Panc1 (cell line): Measurements from ENCODE around the gene TFG.

Experiments
- POLR2AphosphoS5 ChIP-seq: IDR thresholded peaks from 2 replicates; pipeline ENCODE4 v1.6.1; 2012; ENCODE audit warnings: mild to moderate bottlenecking, low read depth, low read length, moderate library complexity
- TCF7L2 ChIP-seq: IDR thresholded peaks from 2 replicates; pipeline ENCODE4 v1.6.1; 2011; ENCODE audit warnings: mild to moderate bottlenecking, low read depth, low read length, inconsistent platforms
- TF ChIP-seq, protein P1 (sequence below): fragments of 450-650 bp; IDR thresholded peaks from 2 replicates; pipeline ENCODE4 v1.5.1; 2017; ENCODE audit warnings: mild to moderate bottlenecking
- TF ChIP-seq, protein P2 (sequence below), 2 experiments: IDR thresholded peaks; 2 replicates each; pipeline ENCODE4 v1.6.1; 2011 to 2012; ENCODE audit warnings: low read depth in 2 of 2, control low read depth in 1 of 2, low read length in 1 of 2, mild to moderate bottlenecking in 1 of 2, moderate library complexity in 1 of 2; ENCODE audit not compliant: insufficient read depth in 1 of 2

DNA sequence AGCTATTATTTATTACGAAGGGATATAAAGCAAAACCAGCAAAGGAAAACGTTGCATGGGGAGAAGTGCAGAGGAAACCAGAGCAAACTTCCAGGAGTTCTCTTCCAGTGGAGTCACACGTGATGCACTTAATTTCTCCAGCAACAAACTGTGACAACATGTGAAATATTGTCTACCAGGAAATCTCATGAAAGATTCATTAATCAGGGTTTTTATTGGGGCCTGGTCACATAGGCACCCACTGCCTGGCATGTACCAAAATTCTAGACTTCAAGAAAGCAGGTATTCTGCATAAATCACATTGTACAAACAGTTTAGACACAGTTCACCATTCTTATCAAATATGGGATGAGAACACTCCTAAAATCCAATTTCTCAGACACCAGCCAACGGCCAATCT lies 5.4 kb upstream of the TFG start:
- TF ChIP-seq POLR2AphosphoS5 (no peak), TCF7L2 (no peak)
- TF ChIP-seq, protein P1, sequence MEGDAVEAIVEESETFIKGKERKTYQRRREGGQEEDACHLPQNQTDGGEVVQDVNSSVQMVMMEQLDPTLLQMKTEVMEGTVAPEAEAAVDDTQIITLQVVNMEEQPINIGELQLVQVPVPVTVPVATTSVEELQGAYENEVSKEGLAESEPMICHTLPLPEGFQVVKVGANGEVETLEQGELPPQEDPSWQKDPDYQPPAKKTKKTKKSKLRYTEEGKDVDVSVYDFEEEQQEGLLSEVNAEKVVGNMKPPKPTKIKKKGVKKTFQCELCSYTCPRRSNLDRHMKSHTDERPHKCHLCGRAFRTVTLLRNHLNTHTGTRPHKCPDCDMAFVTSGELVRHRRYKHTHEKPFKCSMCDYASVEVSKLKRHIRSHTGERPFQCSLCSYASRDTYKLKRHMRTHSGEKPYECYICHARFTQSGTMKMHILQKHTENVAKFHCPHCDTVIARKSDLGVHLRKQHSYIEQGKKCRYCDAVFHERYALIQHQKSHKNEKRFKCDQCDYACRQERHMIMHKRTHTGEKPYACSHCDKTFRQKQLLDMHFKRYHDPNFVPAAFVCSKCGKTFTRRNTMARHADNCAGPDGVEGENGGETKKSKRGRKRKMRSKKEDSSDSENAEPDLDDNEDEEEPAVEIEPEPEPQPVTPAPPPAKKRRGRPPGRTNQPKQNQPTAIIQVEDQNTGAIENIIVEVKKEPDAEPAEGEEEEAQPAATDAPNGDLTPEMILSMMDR = no peak
- TF ChIP-seq, protein P2, sequence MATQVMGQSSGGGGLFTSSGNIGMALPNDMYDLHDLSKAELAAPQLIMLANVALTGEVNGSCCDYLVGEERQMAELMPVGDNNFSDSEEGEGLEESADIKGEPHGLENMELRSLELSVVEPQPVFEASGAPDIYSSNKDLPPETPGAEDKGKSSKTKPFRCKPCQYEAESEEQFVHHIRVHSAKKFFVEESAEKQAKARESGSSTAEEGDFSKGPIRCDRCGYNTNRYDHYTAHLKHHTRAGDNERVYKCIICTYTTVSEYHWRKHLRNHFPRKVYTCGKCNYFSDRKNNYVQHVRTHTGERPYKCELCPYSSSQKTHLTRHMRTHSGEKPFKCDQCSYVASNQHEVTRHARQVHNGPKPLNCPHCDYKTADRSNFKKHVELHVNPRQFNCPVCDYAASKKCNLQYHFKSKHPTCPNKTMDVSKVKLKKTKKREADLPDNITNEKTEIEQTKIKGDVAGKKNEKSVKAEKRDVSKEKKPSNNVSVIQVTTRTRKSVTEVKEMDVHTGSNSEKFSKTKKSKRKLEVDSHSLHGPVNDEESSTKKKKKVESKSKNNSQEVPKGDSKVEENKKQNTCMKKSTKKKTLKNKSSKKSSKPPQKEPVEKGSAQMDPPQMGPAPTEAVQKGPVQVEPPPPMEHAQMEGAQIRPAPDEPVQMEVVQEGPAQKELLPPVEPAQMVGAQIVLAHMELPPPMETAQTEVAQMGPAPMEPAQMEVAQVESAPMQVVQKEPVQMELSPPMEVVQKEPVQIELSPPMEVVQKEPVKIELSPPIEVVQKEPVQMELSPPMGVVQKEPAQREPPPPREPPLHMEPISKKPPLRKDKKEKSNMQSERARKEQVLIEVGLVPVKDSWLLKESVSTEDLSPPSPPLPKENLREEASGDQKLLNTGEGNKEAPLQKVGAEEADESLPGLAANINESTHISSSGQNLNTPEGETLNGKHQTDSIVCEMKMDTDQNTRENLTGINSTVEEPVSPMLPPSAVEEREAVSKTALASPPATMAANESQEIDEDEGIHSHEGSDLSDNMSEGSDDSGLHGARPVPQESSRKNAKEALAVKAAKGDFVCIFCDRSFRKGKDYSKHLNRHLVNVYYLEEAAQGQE (IDR thresholded peaks at IDR 0.05; ENCODE audit: insufficient read depth in 1 of 2, low read depth in 2 of 2, low read length in 1 of 2) = no peak
